Osteoblast (primary cell): ENCODE results near the gene SHISA4. TPM values are rescaled to one million over a fixed set of nuclear protein-coding genes. Genes with fewer than 3 reads are reported as not detected.

Experiments used
- DNase-seq: peaks from one replicate; pipeline ENCODE4 v3.0.0; 2011; ENCODE audit warnings: low spot score, mixed read lengths; ENCODE audit not compliant: insufficient read length; ENCODE audit errors: missing footprints
- H2AFZ ChIP-seq: 2 replicates; pipeline ENCODE4 v1.6.0; 2011; ENCODE audit warnings: mild to moderate bottlenecking, low read length
- H3K27ac ChIP-seq: 2 replicates; pipeline ENCODE4 v1.5.1; 2011; ENCODE audit warnings: mild to moderate bottlenecking, low read depth, low read length, moderate library complexity
- H3K27me3 ChIP-seq: 2 replicates; pipeline ENCODE4 v1.6.0; 2012; ENCODE audit warnings: mild to moderate bottlenecking, control low read depth, inconsistent platforms, low read length, moderate library complexity; ENCODE audit not compliant: insufficient read depth
- H3K36me3 ChIP-seq: 2 replicates; pipeline ENCODE4 v1.5.1; 2011; ENCODE audit warnings: mild to moderate bottlenecking, low read length, control low read depth, moderate library complexity; ENCODE audit not compliant: insufficient read depth
- H3K4me1 ChIP-seq: 2 replicates; pipeline ENCODE4 v1.5.1; 2011; ENCODE audit warnings: mild to moderate bottlenecking, low read length, control low read depth, moderate library complexity; ENCODE audit not compliant: insufficient read depth
- H3K4me2 ChIP-seq: 2 replicates; pipeline ENCODE4 v1.6.0; 2011; ENCODE audit warnings: mild to moderate bottlenecking, low read length; ENCODE audit not compliant: insufficient read depth
- H3K4me3 ChIP-seq: fragments of 200-600 bp; sonication (generic); 3 replicates; pipeline ENCODE4 v1.5.1; 2012; ENCODE audit warnings: mild to moderate bottlenecking, low read length, inconsistent platforms; ENCODE audit not compliant: insufficient read depth
- H3K79me2 ChIP-seq: 2 replicates; pipeline ENCODE4 v1.6.0; 2012; ENCODE audit warnings: mild to moderate bottlenecking, low read length, control low read depth, inconsistent platforms; ENCODE audit not compliant: insufficient read depth
- H3K9me3 ChIP-seq: 2 replicates; pipeline ENCODE4 v1.5.1; 2011; ENCODE audit warnings: low read depth, low read length, control low read depth
- H4K20me1 ChIP-seq: 2 replicates; pipeline ENCODE4 v1.6.0; 2012; ENCODE audit warnings: mild to moderate bottlenecking, low read length, control low read depth; ENCODE audit not compliant: insufficient read depth
- CTCF ChIP-seq: IDR thresholded peaks from 2 replicates; pipeline ENCODE4 v1.5.1; 2011; ENCODE audit warnings: mild to moderate bottlenecking, low read depth, low read length, moderate library complexity; ENCODE audit errors: extremely low read depth
- total RNA-seq: library from RNA; depleted of rRNA; stranded (reverse); fragments of >200 nt; gene quantifications from 2 replicates; pipeline ENCODE4 v1.2.3, GENCODE V29; 2012

Gene SHISA4
- total RNA-seq, 1 donor, result 25.3 TPM

DNA sequence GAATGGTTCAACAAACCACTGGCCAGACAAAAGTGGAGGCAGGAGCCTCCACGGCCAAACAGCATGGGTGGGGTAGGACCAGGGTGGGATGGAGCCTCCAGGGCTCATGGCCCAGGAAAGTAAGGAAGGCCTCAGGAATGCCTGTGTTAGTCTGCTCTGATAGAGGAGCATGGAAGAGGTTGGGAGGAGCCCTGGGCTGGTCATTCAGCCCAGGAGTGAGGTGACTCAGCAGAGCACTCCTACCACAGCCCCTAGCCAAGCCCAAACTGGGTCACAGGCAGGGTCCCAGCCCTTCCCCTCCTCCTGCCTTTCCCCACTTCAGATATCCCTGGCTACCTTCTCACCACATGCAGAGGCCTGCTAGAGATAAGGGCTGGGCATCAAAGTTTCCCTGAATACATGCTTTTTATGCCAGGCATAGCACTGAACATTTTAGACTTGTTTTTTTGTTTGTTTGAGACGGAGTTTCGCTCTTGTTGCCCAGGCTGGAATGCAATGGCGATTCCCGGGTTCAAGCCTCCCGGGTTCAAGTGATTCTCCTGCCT is 3.1 kb upstream of the SHISA4 start:
- H2AFZ ChIP-seq, result no peak overlapping the region
- peaks cover 4% of the 10 kb centered on the region for H3K36me3 ChIP-seq
- no peak for TF ChIP-seq CTCF
- no peak overlapping the region for H3K27ac ChIP-seq
- peak; percentile 98 for DNase-seq
- H3K4me1 ChIP-seq, result peaks cover 45% of the 10 kb centered on the region
- H3K4me2 ChIP-seq, result no peak overlapping the region
- H3K79me2 ChIP-seq, result no peaks in the 10 kb centered on the region
- no peaks in the 10 kb centered on the region for H3K9me3 ChIP-seq
- peaks cover 19% of the 10 kb centered on the region for H4K20me1 ChIP-seq
- H3K4me3 ChIP-seq, result no peak overlapping the region
- H3K27me3 ChIP-seq, result no peaks in the 10 kb centered on the region

GRCh38 chr1:201886103-201886885 is 2.4 kb upstream of the SHISA4 start:
- no peaks in the 10 kb centered on the region for H3K79me2 ChIP-seq
- no peak for DNase-seq
- no peak overlapping the region for H2AFZ ChIP-seq
- no peak overlapping the region for H3K27ac ChIP-seq
- peaks cover 6% of the 10 kb centered on the region for H3K36me3 ChIP-seq
- no peak for TF ChIP-seq CTCF
- peaks cover 19% of the 10 kb centered on the region for H4K20me1 ChIP-seq
- peaks cover 45% of the 10 kb centered on the region for H3K4me1 ChIP-seq
- H3K27me3 ChIP-seq, result no peaks in the 10 kb centered on the region
- H3K4me3 ChIP-seq, result no peak overlapping the region
- no peak overlapping the region for H3K4me2 ChIP-seq
- no peaks in the 10 kb centered on the region for H3K9me3 ChIP-seq

DNA sequence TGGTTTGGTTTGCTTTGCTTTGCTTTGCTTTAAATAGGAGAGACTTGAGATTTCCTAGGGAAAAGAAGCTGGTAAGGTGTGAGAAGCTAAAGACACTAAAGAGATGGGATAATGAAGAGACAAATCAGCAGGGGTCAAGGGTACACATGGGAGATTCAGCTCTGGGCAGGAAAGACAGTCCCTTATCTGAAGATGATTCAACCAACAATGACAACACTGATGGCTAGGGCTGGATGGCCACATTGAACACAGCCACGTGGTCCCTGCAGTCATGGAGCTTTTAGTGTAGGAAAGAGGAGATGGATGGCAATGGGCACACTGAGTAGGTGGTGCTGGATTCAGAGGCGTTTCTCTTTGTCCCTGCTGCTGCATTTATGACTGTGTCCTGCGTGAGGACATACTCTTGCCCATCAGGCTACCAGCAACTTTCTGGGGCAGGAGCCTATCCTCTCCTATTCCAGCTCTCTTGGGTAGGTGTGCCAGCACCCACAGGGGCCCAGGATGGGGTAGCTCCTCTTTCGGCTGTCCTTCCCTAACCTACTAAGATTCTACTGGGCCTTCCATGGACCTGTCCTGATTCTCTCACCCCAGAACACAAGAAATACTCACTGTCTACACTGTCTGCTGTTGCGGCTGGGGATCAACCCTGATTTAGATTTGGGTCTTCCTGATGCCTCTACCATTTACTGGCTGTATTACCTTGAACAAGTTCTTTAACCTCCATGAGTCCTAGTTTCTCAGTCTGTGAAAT is 1.4 kb upstream of the SHISA4 start:
- Histone ChIP-seq H3K36me3 (peaks cover 6% of the 10 kb centered on the region), H3K79me2 (no peaks in the 10 kb centered on the region)
- DNase-seq, result no peak

More for the DNA sequence above, 1.4 kb upstream of the SHISA4 start:
- H2AFZ ChIP-seq, result no peak overlapping the region
- no peaks in the 10 kb centered on the region for H3K9me3 ChIP-seq
- H3K4me1 ChIP-seq, result peaks cover 45% of the 10 kb centered on the region
- TF ChIP-seq CTCF, result no peak
- H4K20me1 ChIP-seq, result peaks cover 19% of the 10 kb centered on the region
- H3K4me2 ChIP-seq, result no peak overlapping the region
- no peak overlapping the region for H3K27ac ChIP-seq
- no peak overlapping the region for H3K4me3 ChIP-seq
- H3K27me3 ChIP-seq, result no peaks in the 10 kb centered on the region
